Measurements from ENCODE around the gene KCNJ14.

The KCNJ14 gene

GRCh38 chr19:48443256-48443655 lies 12.1 kb upstream of the KCNJ14 start:
- Histone ChIP-seq H3K27me3 (peaks cover 57% of the 10 kb centered on the region), H3K36me3 (no peaks in the 10 kb centered on the region), H3K4me1 (ENCODE audit: control insufficient read depth in 1 of 2, insufficient read depth in 1 of 2, low read depth in 1 of 2, low read length in 1 of 2) (peaks cover 25 to 27% of the 10 kb centered on the region in 2 experiments), H3K9me3 (no peaks in the 10 kb centered on the region), H3K4me3 (ENCODE audit: low read depth in 1 of 2, low read length in 1 of 2) (no peak overlapping the region), H3K27ac (no peak overlapping the region)
- TF ChIP-seq CTCF (IDR thresholded peaks at IDR 0.05): no peak

GRCh38 chr19:48443731-48444128 lies 11.6 kb upstream of the KCNJ14 start:
- Histone ChIP-seq H3K9me3 (no peaks in the 10 kb centered on the region), H3K27ac (no peak overlapping the region), H3K36me3 (no peaks in the 10 kb centered on the region), H3K4me3 (ENCODE audit: low read depth in 1 of 2, low read length in 1 of 2) (peak overlapping the region in 1 of 2 experiments; percentile 21), H3K4me1 (ENCODE audit: control insufficient read depth in 1 of 2, insufficient read depth in 1 of 2, low read depth in 1 of 2, low read length in 1 of 2) (peaks cover 25 to 27% of the 10 kb centered on the region in 2 experiments), H3K27me3 (peaks cover 57% of the 10 kb centered on the region)
- no peak for TF ChIP-seq CTCF (IDR thresholded peaks at IDR 0.05)

GRCh38 chr19:48444129-48444935 lies 11.0 kb upstream of the KCNJ14 start:
- Histone ChIP-seq H3K27me3 (peaks cover 57% of the 10 kb centered on the region), H3K4me3 (ENCODE audit: low read depth in 1 of 2, low read length in 1 of 2) (peak overlapping the region in 1 of 2 experiments; percentile 21), H3K4me1 (ENCODE audit: control insufficient read depth in 1 of 2, insufficient read depth in 1 of 2, low read depth in 1 of 2, low read length in 1 of 2) (peaks cover 25 to 27% of the 10 kb centered on the region in 2 experiments), H3K9me3 (no peaks in the 10 kb centered on the region), H3K27ac (no peak overlapping the region), H3K36me3 (no peaks in the 10 kb centered on the region)
- no peak for TF ChIP-seq CTCF (IDR thresholded peaks at IDR 0.05)

- Histone ChIP-seq H3K9me3 (no peaks in the 10 kb centered on the region), H3K27me3 (peaks cover 55% of the 10 kb centered on the region), H3K4me3 (ENCODE audit: low read depth in 1 of 2, low read length in 1 of 2) (peak overlapping the region; percentile 85 to 86), H3K27ac (no peak overlapping the region), H3K36me3 (peaks cover under 1% of the 10 kb centered on the region), H3K4me1 (ENCODE audit: control insufficient read depth in 1 of 2, insufficient read depth in 1 of 2, low read depth in 1 of 2, low read length in 1 of 2) (peaks cover 25 to 27% of the 10 kb centered on the region in 2 experiments)
- TF ChIP-seq CTCF (IDR thresholded peaks at IDR 0.05): no peak
Observed at GRCh38 chr19:48444936-48445200, 10.5 kb upstream of the KCNJ14 start.

GRCh38 chr19:48445256-48445605 lies 10.1 kb upstream of the KCNJ14 start:
- TF ChIP-seq CTCF (IDR thresholded peaks at IDR 0.05): no peak
- H3K36me3 ChIP-seq: peaks cover 4% of the 10 kb centered on the region
- peak overlapping the region; percentile 85 to 86 for H3K4me3 ChIP-seq (ENCODE audit: low read depth in 1 of 2, low read length in 1 of 2)
- H3K9me3 ChIP-seq: no peaks in the 10 kb centered on the region
- peaks cover 51% of the 10 kb centered on the region for H3K27me3 ChIP-seq
- H3K27ac ChIP-seq: peak overlapping the region; percentile 89
- peaks cover 25 to 27% of the 10 kb centered on the region in 2 experiments for H3K4me1 ChIP-seq (ENCODE audit: control insufficient read depth in 1 of 2, insufficient read depth in 1 of 2, low read depth in 1 of 2, low read length in 1 of 2)

Measured in neutrophil (primary cell).